ENCODE results near the gene FOXE1.

DNA sequence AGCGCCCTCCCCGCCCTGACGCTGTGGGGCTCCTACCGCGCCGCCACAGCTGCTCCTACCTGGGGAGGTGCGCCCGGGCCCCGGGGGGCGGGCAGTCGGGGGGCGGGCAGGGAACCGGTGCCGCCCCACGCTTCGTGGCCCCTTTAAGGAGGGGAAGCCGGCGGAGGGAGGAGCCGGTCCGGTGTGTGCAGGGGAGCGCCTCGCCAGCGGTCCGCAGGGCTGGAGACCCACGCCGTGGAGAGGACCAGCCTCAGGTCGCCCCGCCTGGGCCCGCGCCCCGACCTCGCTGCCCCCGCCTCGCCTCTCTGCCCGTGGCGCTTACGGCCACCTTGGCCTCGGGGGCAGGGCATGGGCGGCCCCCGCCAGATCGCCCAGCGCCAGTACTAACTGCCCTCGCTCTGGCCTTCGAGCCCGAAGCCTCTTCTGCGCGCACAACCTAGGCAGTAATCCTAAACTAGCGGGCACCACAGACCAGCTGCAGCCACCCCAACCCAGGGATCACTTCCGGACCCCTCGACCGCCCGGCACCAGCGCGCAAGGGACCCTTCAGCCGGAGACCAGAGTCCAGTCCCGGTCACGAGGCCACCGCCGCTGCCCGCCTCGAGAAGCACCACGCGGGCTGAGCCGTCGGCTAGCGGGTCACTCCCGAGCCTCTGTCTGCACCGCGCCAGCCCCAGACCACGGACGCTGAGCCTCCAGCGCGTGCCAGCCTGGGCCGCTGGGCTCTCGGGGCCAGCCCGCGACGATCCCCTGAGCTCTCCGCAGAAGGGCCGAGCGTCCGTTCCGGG is at the start of gene FOXE1:
- TF ChIP-seq RAD21 (IDR thresholded peaks at IDR 0.05; ENCODE audit: low read depth) (no peak), YY1 (IDR thresholded peaks at IDR 0.05; ENCODE audit: extremely low read depth, insufficient replicate concordance, low read depth, low read length) (no peak), POLR2A (IDR thresholded peaks at IDR 0.05; ENCODE audit: borderline replicate concordance, extremely low read depth, insufficient read depth, insufficient read length) (no peak), CEBPB (IDR thresholded peaks at IDR 0.05; ENCODE audit: low read depth) (no peak), POLR2AphosphoS5 (IDR thresholded peaks at IDR 0.05; ENCODE audit: low read depth, low read length) (no peak), EZH2 (IDR thresholded peaks at IDR 0.05) (no peak), EZH2phosphoT487 (IDR thresholded peaks at IDR 0.05; ENCODE audit: borderline replicate concordance) (no peak)
- TF ChIP-seq, protein P1, sequence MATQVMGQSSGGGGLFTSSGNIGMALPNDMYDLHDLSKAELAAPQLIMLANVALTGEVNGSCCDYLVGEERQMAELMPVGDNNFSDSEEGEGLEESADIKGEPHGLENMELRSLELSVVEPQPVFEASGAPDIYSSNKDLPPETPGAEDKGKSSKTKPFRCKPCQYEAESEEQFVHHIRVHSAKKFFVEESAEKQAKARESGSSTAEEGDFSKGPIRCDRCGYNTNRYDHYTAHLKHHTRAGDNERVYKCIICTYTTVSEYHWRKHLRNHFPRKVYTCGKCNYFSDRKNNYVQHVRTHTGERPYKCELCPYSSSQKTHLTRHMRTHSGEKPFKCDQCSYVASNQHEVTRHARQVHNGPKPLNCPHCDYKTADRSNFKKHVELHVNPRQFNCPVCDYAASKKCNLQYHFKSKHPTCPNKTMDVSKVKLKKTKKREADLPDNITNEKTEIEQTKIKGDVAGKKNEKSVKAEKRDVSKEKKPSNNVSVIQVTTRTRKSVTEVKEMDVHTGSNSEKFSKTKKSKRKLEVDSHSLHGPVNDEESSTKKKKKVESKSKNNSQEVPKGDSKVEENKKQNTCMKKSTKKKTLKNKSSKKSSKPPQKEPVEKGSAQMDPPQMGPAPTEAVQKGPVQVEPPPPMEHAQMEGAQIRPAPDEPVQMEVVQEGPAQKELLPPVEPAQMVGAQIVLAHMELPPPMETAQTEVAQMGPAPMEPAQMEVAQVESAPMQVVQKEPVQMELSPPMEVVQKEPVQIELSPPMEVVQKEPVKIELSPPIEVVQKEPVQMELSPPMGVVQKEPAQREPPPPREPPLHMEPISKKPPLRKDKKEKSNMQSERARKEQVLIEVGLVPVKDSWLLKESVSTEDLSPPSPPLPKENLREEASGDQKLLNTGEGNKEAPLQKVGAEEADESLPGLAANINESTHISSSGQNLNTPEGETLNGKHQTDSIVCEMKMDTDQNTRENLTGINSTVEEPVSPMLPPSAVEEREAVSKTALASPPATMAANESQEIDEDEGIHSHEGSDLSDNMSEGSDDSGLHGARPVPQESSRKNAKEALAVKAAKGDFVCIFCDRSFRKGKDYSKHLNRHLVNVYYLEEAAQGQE (IDR thresholded peaks at IDR 0.05; ENCODE audit: low read depth) = no peak
- TF ChIP-seq, protein P2, sequence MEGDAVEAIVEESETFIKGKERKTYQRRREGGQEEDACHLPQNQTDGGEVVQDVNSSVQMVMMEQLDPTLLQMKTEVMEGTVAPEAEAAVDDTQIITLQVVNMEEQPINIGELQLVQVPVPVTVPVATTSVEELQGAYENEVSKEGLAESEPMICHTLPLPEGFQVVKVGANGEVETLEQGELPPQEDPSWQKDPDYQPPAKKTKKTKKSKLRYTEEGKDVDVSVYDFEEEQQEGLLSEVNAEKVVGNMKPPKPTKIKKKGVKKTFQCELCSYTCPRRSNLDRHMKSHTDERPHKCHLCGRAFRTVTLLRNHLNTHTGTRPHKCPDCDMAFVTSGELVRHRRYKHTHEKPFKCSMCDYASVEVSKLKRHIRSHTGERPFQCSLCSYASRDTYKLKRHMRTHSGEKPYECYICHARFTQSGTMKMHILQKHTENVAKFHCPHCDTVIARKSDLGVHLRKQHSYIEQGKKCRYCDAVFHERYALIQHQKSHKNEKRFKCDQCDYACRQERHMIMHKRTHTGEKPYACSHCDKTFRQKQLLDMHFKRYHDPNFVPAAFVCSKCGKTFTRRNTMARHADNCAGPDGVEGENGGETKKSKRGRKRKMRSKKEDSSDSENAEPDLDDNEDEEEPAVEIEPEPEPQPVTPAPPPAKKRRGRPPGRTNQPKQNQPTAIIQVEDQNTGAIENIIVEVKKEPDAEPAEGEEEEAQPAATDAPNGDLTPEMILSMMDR (IDR thresholded peaks at IDR 0.05 in 2 of 3, conservative IDR thresholded peaks at IDR 0.05 in 1 of 3; ENCODE audit: borderline replicate concordance in 1 of 3, insufficient read depth in 1 of 3, low read depth in 2 of 3, low read length in 2 of 3) = no peak

Measured in HCT116 (cell line).